NCI-H187 treated with DMSO at 0.1 percent for 48 hours (cell line): Measurements from ENCODE around the gene ATXN2.
"Not testable (repeated sequence)": the region's sequence is repeated elsewhere in the genome, so short reads cannot be mapped to it uniquely, and the experiment has no call there.

Source experiments
- DNase-seq: peaks from one replicate; lab custom pipeline; 2025; lab: John Stamatoyannopoulos, UW

The ATXN2 gene

GRCh38 chr12:111414711-111415252 lies 184.3 kb downstream of the ATXN2 start:
- DNase-seq, result no peak

- DNase-seq, result no peak
Measured at GRCh38 chr12:111413442-111414086, 185.6 kb downstream of the ATXN2 start.

GRCh38 chr12:111412830-111413441 lies 186.2 kb downstream of the ATXN2 start:
- DNase-seq, result no peak

GRCh38 chr12:111412007-111412829 lies 186.9 kb downstream of the ATXN2 start:
- no peak for DNase-seq

GRCh38 chr12:111411185-111411764 lies 187.8 kb downstream of the ATXN2 start:
- no peak for DNase-seq

GRCh38 chr12:111410431-111411184 lies 188.5 kb downstream of the ATXN2 start:
- no peak for DNase-seq

- DNase-seq, result no peak
Measured at GRCh38 chr12:111409780-111410430, 189.2 kb downstream of the ATXN2 start.

- no peak for DNase-seq
Measured at GRCh38 chr12:111409403-111409779, 189.7 kb downstream of the ATXN2 start.

GRCh38 chr12:111408686-111409402 lies 190.3 kb downstream of the ATXN2 start:
- DNase-seq, result no peak

GRCh38 chr12:111408116-111408440 lies 191.0 kb downstream of the ATXN2 start:
- DNase-seq, result no peak

- no peak for DNase-seq
Measured at GRCh38 chr12:111407377-111408115, 191.6 kb downstream of the ATXN2 start.

GRCh38 chr12:111406474-111407376 lies 192.4 kb downstream of the ATXN2 start:
- DNase-seq, result no peak

- no peak for DNase-seq
Measured at GRCh38 chr12:111405859-111406473, 193.1 kb downstream of the ATXN2 start, which contains the start of gene SH2B3. TSS of gene SH2B3 (plus strand) at chr12:111405923. CDS start at chr12:111418146, 12,223 bp downstream.

GRCh38 chr12:111405149-111405858 lies 193.8 kb downstream of the ATXN2 start:
- DNase-seq, result peak; percentile 71

GRCh38 chr12:111404362-111405148 lies 194.6 kb downstream of the ATXN2 start:
- DNase-seq, result no peak

- not testable (repeated sequence) for DNase-seq
Measured at GRCh38 chr12:111402490-111402824, 196.7 kb downstream of the ATXN2 start.
